RWPE2 (cell line): ENCODE data around the gene RIMBP2.

ENCODE experiments used
- ATAC-seq: fragments of 200-7000 bp; cut with Tn5 transposase; 3 replicates; pipeline ENCODE4 v1.9.1; 2021; ENCODE audit warnings: low read depth
- DNase-seq: peaks from one replicate; pipeline ENCODE4 v3.0.0-alpha.2; 2020; ENCODE audit warnings: low spot score
- H3K27ac ChIP-seq: fragments of 450-650 bp; 2 replicates; pipeline ENCODE4 v1.5.1; 2017; ENCODE audit warnings: mild to moderate bottlenecking; ENCODE audit not compliant: poor library complexity, severe bottlenecking
- H3K27me3 ChIP-seq: fragments of 250-450 bp; sonication (Bioruptor Pico); 2 replicates; pipeline ENCODE4 v1.5.1; 2021; ENCODE audit warnings: mild to moderate bottlenecking, moderate library complexity; ENCODE audit not compliant: insufficient read depth, poor library complexity, severe bottlenecking
- H3K36me3 ChIP-seq: fragments of 250-450 bp; sonication (Bioruptor Pico); 2 replicates; pipeline ENCODE4 v1.5.1; 2020; ENCODE audit warnings: low read depth, mild to moderate bottlenecking, moderate library complexity
- H3K4me1 ChIP-seq: fragments of 250-450 bp; sonication (Bioruptor Pico); 2 replicates; pipeline ENCODE4 v1.5.1; 2021; ENCODE audit warnings: mild to moderate bottlenecking, moderate library complexity; ENCODE audit not compliant: insufficient read depth, poor library complexity, severe bottlenecking
- H3K4me3 ChIP-seq: fragments of 250-450 bp; sonication (Bioruptor Pico); 2 replicates; pipeline ENCODE4 v1.5.1; 2021; ENCODE audit warnings: mild to moderate bottlenecking, moderate library complexity; ENCODE audit not compliant: severe bottlenecking
- H3K9me3 ChIP-seq: fragments of 250-450 bp; sonication (Bioruptor Pico); 2 replicates; pipeline ENCODE4 v1.5.1; 2021; ENCODE audit warnings: mild to moderate bottlenecking, moderate library complexity; ENCODE audit not compliant: severe bottlenecking
- TF ChIP-seq, protein P1 (sequence below): fragments of 450-650 bp; IDR thresholded peaks from one replicate; pipeline ENCODE4 v1.5.1; 2017; ENCODE audit warnings: mild to moderate bottlenecking, moderate library complexity; ENCODE audit not compliant: poor library complexity, severe bottlenecking

The RIMBP2 gene

DNA sequence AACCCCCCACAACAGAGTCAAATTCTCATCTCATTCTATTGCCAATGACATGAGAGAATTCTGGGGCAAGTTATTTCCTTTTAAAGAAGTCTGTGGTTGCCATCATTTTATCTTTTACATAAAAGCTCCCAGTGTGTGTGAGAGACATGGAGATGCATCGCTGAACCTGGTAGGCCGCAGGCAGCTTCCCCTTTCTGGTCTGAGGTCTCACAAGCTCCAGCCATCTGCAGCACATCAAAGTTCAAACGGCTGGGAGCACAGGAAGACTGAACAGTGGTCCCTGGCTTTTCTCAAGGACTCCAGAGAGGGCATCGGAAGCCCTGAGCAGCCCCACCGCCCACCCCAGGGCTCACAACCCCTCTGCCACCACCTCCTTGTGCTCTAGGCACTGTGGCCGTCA lies 141.7 kb downstream of the RIMBP2 start:
- ATAC-seq, result no peak
- Histone ChIP-seq H3K9me3 (no peaks in the 10 kb centered on the region), H3K4me1 (no peaks in the 10 kb centered on the region), H3K36me3 (no peaks in the 10 kb centered on the region), H3K27ac (no peak overlapping the region), H3K27me3 (no peaks in the 10 kb centered on the region), H3K4me3 (no peak overlapping the region)
- TF ChIP-seq, protein P1, sequence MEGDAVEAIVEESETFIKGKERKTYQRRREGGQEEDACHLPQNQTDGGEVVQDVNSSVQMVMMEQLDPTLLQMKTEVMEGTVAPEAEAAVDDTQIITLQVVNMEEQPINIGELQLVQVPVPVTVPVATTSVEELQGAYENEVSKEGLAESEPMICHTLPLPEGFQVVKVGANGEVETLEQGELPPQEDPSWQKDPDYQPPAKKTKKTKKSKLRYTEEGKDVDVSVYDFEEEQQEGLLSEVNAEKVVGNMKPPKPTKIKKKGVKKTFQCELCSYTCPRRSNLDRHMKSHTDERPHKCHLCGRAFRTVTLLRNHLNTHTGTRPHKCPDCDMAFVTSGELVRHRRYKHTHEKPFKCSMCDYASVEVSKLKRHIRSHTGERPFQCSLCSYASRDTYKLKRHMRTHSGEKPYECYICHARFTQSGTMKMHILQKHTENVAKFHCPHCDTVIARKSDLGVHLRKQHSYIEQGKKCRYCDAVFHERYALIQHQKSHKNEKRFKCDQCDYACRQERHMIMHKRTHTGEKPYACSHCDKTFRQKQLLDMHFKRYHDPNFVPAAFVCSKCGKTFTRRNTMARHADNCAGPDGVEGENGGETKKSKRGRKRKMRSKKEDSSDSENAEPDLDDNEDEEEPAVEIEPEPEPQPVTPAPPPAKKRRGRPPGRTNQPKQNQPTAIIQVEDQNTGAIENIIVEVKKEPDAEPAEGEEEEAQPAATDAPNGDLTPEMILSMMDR, result no peak
- DNase-seq, result no peak

DNA sequence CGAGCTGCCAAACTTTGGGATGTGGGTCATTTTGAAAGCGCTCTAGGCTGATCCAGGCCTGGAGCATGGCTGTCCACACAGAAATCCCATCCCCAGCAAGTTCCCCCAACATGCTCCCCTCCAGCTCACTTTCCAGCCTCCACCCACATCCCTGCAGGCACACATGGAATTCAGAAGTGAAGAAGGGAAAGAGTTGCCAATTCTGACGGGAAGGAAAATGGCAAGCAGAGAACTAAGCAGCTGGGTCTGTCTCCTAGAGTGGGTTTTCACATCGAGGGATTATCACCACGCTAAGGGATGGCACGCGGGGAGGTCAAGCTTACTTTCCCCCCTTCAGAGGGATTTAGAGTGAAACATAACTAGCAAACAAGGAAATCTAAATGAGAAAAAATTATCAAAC lies 142.3 kb downstream of the RIMBP2 start:
- H3K4me3 ChIP-seq, result no peak overlapping the region
- H3K4me1 ChIP-seq, result no peaks in the 10 kb centered on the region
- H3K36me3 ChIP-seq, result no peaks in the 10 kb centered on the region
- TF ChIP-seq, protein P1, result no peak
- no peaks in the 10 kb centered on the region for H3K27me3 ChIP-seq
- no peaks in the 10 kb centered on the region for H3K9me3 ChIP-seq
- ATAC-seq (no peak), DNase-seq (no peak)
- H3K27ac ChIP-seq, result no peak overlapping the region

GRCh38 chr12:130573235-130573634 lies 142.9 kb downstream of the RIMBP2 start:
- Histone ChIP-seq H3K9me3 (no peaks in the 10 kb centered on the region), H3K36me3 (no peaks in the 10 kb centered on the region), H3K4me3 (no peak overlapping the region), H3K27ac (no peak overlapping the region), H3K4me1 (no peaks in the 10 kb centered on the region), H3K27me3 (no peaks in the 10 kb centered on the region)
- ATAC-seq (no peak), DNase-seq (no peak)
- TF ChIP-seq, protein P1, result no peak

GRCh38 chr12:130572553-130572952 lies 143.5 kb downstream of the RIMBP2 start:
- DNase-seq, result no peak
- Histone ChIP-seq H3K9me3 (no peaks in the 10 kb centered on the region), H3K27me3 (no peaks in the 10 kb centered on the region), H3K4me1 (no peaks in the 10 kb centered on the region), H3K36me3 (no peaks in the 10 kb centered on the region), H3K27ac (no peak overlapping the region), H3K4me3 (no peak overlapping the region)
- no peak for ATAC-seq
- TF ChIP-seq, protein P1, result no peak

DNA sequence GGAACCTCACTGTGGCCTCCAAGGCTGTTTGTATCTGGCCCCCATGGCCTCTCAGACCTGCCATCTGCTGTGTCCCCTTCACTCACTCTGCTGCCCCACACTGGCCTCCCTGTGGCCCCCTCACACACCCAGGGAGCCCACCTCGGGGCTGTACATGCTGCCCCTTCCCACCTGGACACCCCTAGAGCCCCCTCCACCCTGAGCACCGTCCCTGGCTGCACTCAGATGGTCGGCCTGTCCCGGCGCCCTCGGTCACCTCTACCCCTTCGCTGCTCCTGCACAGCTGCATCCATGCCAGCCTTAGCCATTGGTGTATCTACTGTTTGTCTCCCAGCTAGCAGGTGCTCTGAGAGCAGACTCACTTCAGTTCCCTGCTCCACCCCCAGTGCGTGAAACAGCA lies 144.4 kb downstream of the RIMBP2 start:
- Histone ChIP-seq H3K4me1 (no peaks in the 10 kb centered on the region), H3K27me3 (no peaks in the 10 kb centered on the region), H3K9me3 (no peaks in the 10 kb centered on the region), H3K36me3 (no peaks in the 10 kb centered on the region), H3K4me3 (no peak overlapping the region), H3K27ac (no peak overlapping the region)
- ATAC-seq (no peak), DNase-seq (no peak)
- TF ChIP-seq, protein P1, result no peak
